HUES64 (cell line): Measurements from ENCODE around the gene RAB3D.
"Not testable (repeated sequence)": the region's sequence is repeated elsewhere in the genome, so short reads cannot be mapped to it uniquely, and the experiment has no call there.

Experiments
- H3K27ac ChIP-seq: 2 replicates; pipeline ENCODE4 v1.7.0; 2013; ENCODE audit warnings: low read depth, low read length, inconsistent platforms
- H3K27me3 ChIP-seq: 2 replicates; pipeline ENCODE4 v1.6.1; 2013; ENCODE audit warnings: mild to moderate bottlenecking, low read length; ENCODE audit not compliant: insufficient read depth
- H3K36me3 ChIP-seq: 2 replicates; pipeline ENCODE4 v1.6.1; 2013; ENCODE audit warnings: mild to moderate bottlenecking, low read length; ENCODE audit not compliant: insufficient read depth
- H3K4me1 ChIP-seq: 2 replicates; pipeline ENCODE4 v1.6.1; 2013; ENCODE audit warnings: mild to moderate bottlenecking, low read length, moderate library complexity; ENCODE audit not compliant: insufficient read depth
- H3K4me3 ChIP-seq: 2 replicates; pipeline ENCODE4 v1.5.1; 2013; ENCODE audit warnings: mild to moderate bottlenecking, low read length, moderate library complexity
- H3K9ac ChIP-seq: 2 replicates; pipeline ENCODE4 v1.6.1; 2013; ENCODE audit warnings: mild to moderate bottlenecking, low read depth, low read length
- H3K9me3 ChIP-seq: 2 replicates; pipeline ENCODE4 v1.6.1; 2013; ENCODE audit warnings: low read depth, low read length; ENCODE audit not compliant: insufficient read depth
- WGBS: fragments of 150-250, 120-280 bp; methylation state at CpG from one replicate; pipeline ENCODE4 v1.1.7; 2013; ENCODE audit warnings: missing lambda C conversion rate; 5-methylcytosine and 5-hydroxymethylcytosine counted together

Gene RAB3D

GRCh38 chr19:11335449-11336146, 3.9 kb downstream of the RAB3D start:
- no peaks in the 10 kb centered on the region for H3K9me3 ChIP-seq
- no peak overlapping the region for H3K4me3 ChIP-seq
- no peak overlapping the region for H3K27ac ChIP-seq
- peaks cover 15% of the 10 kb centered on the region for H3K36me3 ChIP-seq
- no peaks in the 10 kb centered on the region for H3K4me1 ChIP-seq
- 95% methylated on average over 17 of the region's 17 CpGs for WGBS
- H3K27me3 ChIP-seq, result no peaks in the 10 kb centered on the region
- no peak overlapping the region for H3K9ac ChIP-seq

- H3K9ac ChIP-seq, H3K4me1 ChIP-seq, H3K27ac ChIP-seq, H3K9me3 ChIP-seq, H3K27me3 ChIP-seq, H3K4me3 ChIP-seq: not testable (repeated sequence)
- WGBS, result 92% methylated on average over 9 of the region's 9 CpGs
- H3K36me3 ChIP-seq, result peaks cover 15% of the 10 kb centered on the region
Measured at GRCh38 chr19:11333838-11334237, 5.6 kb downstream of the RAB3D start.

GRCh38 chr19:11332822-11333221, 6.6 kb downstream of the RAB3D start:
- WGBS, result 97% methylated on average over 5 of the region's 5 CpGs
- Histone ChIP-seq H3K4me3 (no peak overlapping the region), H3K9ac (no peak overlapping the region), H3K27ac (no peak overlapping the region), H3K4me1 (no peaks in the 10 kb centered on the region), H3K9me3 (no peaks in the 10 kb centered on the region), H3K36me3 (peaks cover 16% of the 10 kb centered on the region), H3K27me3 (no peaks in the 10 kb centered on the region)

- WGBS, result 93% methylated on average over 4 of the region's 4 CpGs
- H3K9ac ChIP-seq, result no peak overlapping the region
- no peak overlapping the region for H3K4me3 ChIP-seq
- no peaks in the 10 kb centered on the region for H3K27me3 ChIP-seq
- H3K27ac ChIP-seq, result no peak overlapping the region
- no peaks in the 10 kb centered on the region for H3K9me3 ChIP-seq
- H3K36me3 ChIP-seq, result peaks cover 17% of the 10 kb centered on the region
- H3K4me1 ChIP-seq, result no peaks in the 10 kb centered on the region
Measured at GRCh38 chr19:11331502-11331901, 8.0 kb downstream of the RAB3D start.

- Histone ChIP-seq H3K9me3 (no peaks in the 10 kb centered on the region), H3K9ac (no peak overlapping the region), H3K4me1 (no peaks in the 10 kb centered on the region), H3K27me3 (no peaks in the 10 kb centered on the region), H3K4me3 (no peak overlapping the region), H3K27ac (no peak overlapping the region), H3K36me3 (peaks cover 11% of the 10 kb centered on the region)
- WGBS, result 92% methylated on average over 4 of the region's 4 CpGs
Measured at GRCh38 chr19:11330127-11330526, 9.3 kb downstream of the RAB3D start.

- WGBS, result 96% methylated on average over 7 of the region's 7 CpGs
Measured at GRCh38 chr19:11325544-11325943, 13.9 kb downstream of the RAB3D start.

GRCh38 chr19:11324748-11325389, 14.6 kb downstream of the RAB3D start:
- 94% methylated on average over 17 of the region's 17 CpGs for WGBS
- H3K27ac ChIP-seq, result no peak overlapping the region
- no peaks in the 10 kb centered on the region for H3K9me3 ChIP-seq
- H3K4me1 ChIP-seq, result no peaks in the 10 kb centered on the region
- H3K27me3 ChIP-seq, result no peaks in the 10 kb centered on the region
- no peak overlapping the region for H3K4me3 ChIP-seq
- H3K36me3 ChIP-seq, result peaks cover 4% of the 10 kb centered on the region; the same call in 1 of the 2 replicates
- no peak overlapping the region for H3K9ac ChIP-seq

More at GRCh38 chr19:11325544-11325943, 13.9 kb downstream of the RAB3D start:
- Histone ChIP-seq H3K4me1 (no peaks in the 10 kb centered on the region), H3K27me3 (no peaks in the 10 kb centered on the region), H3K36me3 (peaks cover 4% of the 10 kb centered on the region; the same call in 1 of the 2 replicates), H3K9me3 (no peaks in the 10 kb centered on the region), H3K27ac (no peak overlapping the region), H3K4me3 (no peak overlapping the region), H3K9ac (no peak overlapping the region)

- Histone ChIP-seq H3K36me3 (peaks cover 4% of the 10 kb centered on the region; the same call in 1 of the 2 replicates), H3K9ac (no peak overlapping the region), H3K27me3 (no peaks in the 10 kb centered on the region), H3K27ac (no peak overlapping the region), H3K4me3 (no peak overlapping the region), H3K9me3 (no peaks in the 10 kb centered on the region), H3K4me1 (no peaks in the 10 kb centered on the region)
- WGBS, result 91% methylated on average over 10 of the region's 10 CpGs
Measured at GRCh38 chr19:11324079-11324661, 15.3 kb downstream of the RAB3D start.

GRCh38 chr19:11323601-11324078, 15.8 kb downstream of the RAB3D start:
- WGBS, result 88% methylated on average over 5 of the region's 5 CpGs
- no peak overlapping the region for H3K9ac ChIP-seq
- no peaks in the 10 kb centered on the region for H3K9me3 ChIP-seq
- peaks cover 4% of the 10 kb centered on the region; the same call in 1 of the 2 replicates for H3K36me3 ChIP-seq
- no peak overlapping the region for H3K4me3 ChIP-seq
- no peaks in the 10 kb centered on the region for H3K4me1 ChIP-seq
- H3K27ac ChIP-seq, result no peak overlapping the region
- no peaks in the 10 kb centered on the region for H3K27me3 ChIP-seq

- WGBS, result 60% methylated on average over 6 of the region's 7 CpGs
- Histone ChIP-seq H3K4me3 (no peak overlapping the region), H3K9ac (no peak overlapping the region), H3K27me3 (no peaks in the 10 kb centered on the region), H3K9me3 (no peaks in the 10 kb centered on the region), H3K27ac (no peak overlapping the region), H3K4me1 (no peaks in the 10 kb centered on the region), H3K36me3 (peaks cover 3% of the 10 kb centered on the region; the same call in 1 of the 2 replicates)
Measured at GRCh38 chr19:11322269-11323024, 17.0 kb downstream of the RAB3D start.
